CD8-positive, alpha-beta memory T cell (primary cell): ENCODE data around the gene CCR4. TPM values are rescaled to one million over a fixed set of nuclear protein-coding genes. Genes with fewer than 3 reads are reported as not detected.
"Not testable (repeated sequence)": the region's sequence is repeated elsewhere in the genome, so short reads cannot be mapped to it uniquely, and the experiment has no call there.

Experiments used
- CTCF ChIA-PET: fragments of 350-600 bp; sonication (Branson Sonifier 250); formaldehyde crosslinking; loops from one replicate; lab custom pipeline; 2021; ENCODE audit warnings: antibody characterized with exemption; lab: Charles Lee
- POLR2A ChIA-PET: fragments of 350-600 bp; sonication (Branson Sonifier 250); formaldehyde crosslinking; loops from one replicate; lab custom pipeline; 2021; ENCODE audit warnings: antibody characterized with exemption; lab: Charles Lee
- DNase-seq, 5 donors: peaks; one replicate each; pipeline versions ENCODE4 v3.0.0 to v3.0.0-alpha.2; 2020 to 2022; ENCODE audit warnings: mixed read lengths in 1 of 5
- H3K27ac ChIP-seq: one replicate; pipeline ENCODE4 v1.7.0; 2013; ENCODE audit warnings: low read depth, mild to moderate bottlenecking, low read length, moderate library complexity
- H3K27me3 ChIP-seq: 2 replicates; pipeline ENCODE4 v1.7.0; 2013; ENCODE audit warnings: low read length, mild to moderate bottlenecking; ENCODE audit not compliant: insufficient read depth, poor library complexity, severe bottlenecking
- H3K36me3 ChIP-seq: 2 replicates; pipeline ENCODE4 v1.7.0; 2013; ENCODE audit warnings: mild to moderate bottlenecking, low read length, moderate library complexity; ENCODE audit not compliant: insufficient read depth
- H3K4me1 ChIP-seq: 2 replicates; pipeline ENCODE4 v1.7.0; 2013; ENCODE audit warnings: mild to moderate bottlenecking, low read length, moderate library complexity; ENCODE audit not compliant: insufficient read depth
- H3K4me3 ChIP-seq: 2 replicates; pipeline ENCODE4 v1.7.0; 2013; ENCODE audit warnings: mild to moderate bottlenecking, low read length
- H3K9me3 ChIP-seq: 2 replicates; pipeline ENCODE4 v1.7.0; 2013; ENCODE audit warnings: mild to moderate bottlenecking, low read length
- H3K27ac Mint-ChIP-seq, 8 donors: one replicate each; pipeline ENCODE4 v1.8.0; 2020 to 2021; ENCODE audit warnings: mixed read lengths in 8 of 8, mild to moderate bottlenecking in 6 of 8, inconsistent platforms in 3 of 8, moderate library complexity in 3 of 8
- H3K27me3 Mint-ChIP-seq, 2 donors: one replicate each; pipeline ENCODE4 v1.8.0; 2020 to 2021; ENCODE audit warnings: mixed read lengths in 2 of 2, mild to moderate bottlenecking in 1 of 2, moderate library complexity in 1 of 2
- H3K36me3 Mint-ChIP-seq, 3 donors: one replicate each; pipeline ENCODE4 v1.8.0; 2020 to 2021; ENCODE audit warnings: mixed read lengths in 3 of 3, inconsistent platforms in 1 of 3, mild to moderate bottlenecking in 1 of 3
- H3K4me1 Mint-ChIP-seq, 3 donors: one replicate each; pipeline ENCODE4 v1.8.0; 2020 to 2021; ENCODE audit warnings: mixed read lengths in 3 of 3, inconsistent platforms in 1 of 3, mild to moderate bottlenecking in 1 of 3
- H3K4me3 Mint-ChIP-seq, 7 donors: one replicate each; pipeline ENCODE4 v1.8.0; 2020 to 2021; ENCODE audit warnings: mixed read lengths in 7 of 7, mild to moderate bottlenecking in 6 of 7, moderate library complexity in 4 of 7, inconsistent platforms in 2 of 7
- H3K9me3 Mint-ChIP-seq, 5 donors: one replicate each; pipeline ENCODE4 v1.8.0; 2020 to 2022; ENCODE audit warnings: mixed read lengths in 5 of 5, mild to moderate bottlenecking in 3 of 5, moderate library complexity in 2 of 5, inconsistent platforms in 1 of 5
- polyA plus RNA-seq: library from polyadenylated mRNA; unstranded; fragments of 300-500 nt; fragmentation: Illumina TruSeq; gene quantifications from one replicate; pipeline ENCODE4 v1.2.3, GENCODE V29; 2021
- total RNA-seq, 2 experiments: library from RNA; stranded (reverse); gene quantifications; one replicate each; pipeline ENCODE4 v1.2.3, GENCODE V29; 2021

CCR4 gene
- total and polyA plus RNA-seq, 3 experiments from 2014 or later: 10.0 to 113 (median 113) TPM

- H3K4me3 Mint-ChIP-seq, H3K9me3 Mint-ChIP-seq, H3K27ac ChIP-seq, POLR2A ChIA-PET, H3K4me3 ChIP-seq, H3K27me3 ChIP-seq, H3K27ac Mint-ChIP-seq, H3K36me3 ChIP-seq, CTCF ChIA-PET, H3K4me1 ChIP-seq, H3K9me3 ChIP-seq, H3K27me3 Mint-ChIP-seq, H3K36me3 Mint-ChIP-seq: not testable (repeated sequence)
- peaks cover 9 to 28% (median 26%) of the 10 kb centered on the region in 3 donors for H3K4me1 Mint-ChIP-seq
- DNase-seq: peak in 2 of 5 donors; percentile 27 to 52
Measured at GRCh38 chr3:32945598-32945997, 5.8 kb upstream of the CCR4 start.

- CTCF ChIA-PET: interaction anchor here (0.7 to 5.6 kb wide), 17 partner anchors 25 to 425 kb away, joined by 3 to 125 read pairs (median 4); no protein-coding TSS in a partner anchor
- POLR2A ChIA-PET: no interaction called here
Measured at GRCh38 chr3:32946973-32947788, 4.3 kb upstream of the CCR4 start.

GRCh38 chr3:32947789-32948238 lies 3.6 kb upstream of the CCR4 start:
- Mint-ChIP-seq H3K27me3 (no peaks in the 10 kb centered on the region), H3K4me3 (peak overlapping the region in 1 of 7 donors; percentile 57), H3K4me1 (peaks cover 21 to 47% (median 46%) of the 10 kb centered on the region in 3 donors), H3K27ac (peak overlapping the region in 3 of 8 donors; percentile 23 to 38 (median 32)), H3K36me3 (peaks cover 0 to 7% (median 0%) of the 10 kb centered on the region in 3 donors), H3K9me3 (no peaks in the 10 kb centered on the region)
- no peak overlapping the region for H3K4me3 ChIP-seq
- ChIA-PET CTCF (interaction anchor here (0.5 to 5.6 kb wide), 19 partner anchors 14 to 424 kb away, joined by 3 to 125 read pairs (median 4); no protein-coding TSS in a partner anchor), POLR2A (interaction anchor here (0.6 kb wide), 1 partner anchor 21 kb away, joined by 3 read pairs; no protein-coding TSS in a partner anchor)
- H3K27ac ChIP-seq: no peak overlapping the region
- no peaks in the 10 kb centered on the region for H3K9me3 ChIP-seq
- H3K27me3 ChIP-seq: no peaks in the 10 kb centered on the region
- H3K36me3 ChIP-seq: no peaks in the 10 kb centered on the region
- peak; percentile 69 to 90 (median 83) for DNase-seq
- peaks cover 21% of the 10 kb centered on the region for H3K4me1 ChIP-seq

More at GRCh38 chr3:32946973-32947788, 4.3 kb upstream of the CCR4 start:
- Histone ChIP-seq H3K36me3 (no peaks in the 10 kb centered on the region), H3K27ac (no peak overlapping the region), H3K4me3 (no peak overlapping the region), H3K27me3 (no peaks in the 10 kb centered on the region), H3K4me1 (peaks cover 21% of the 10 kb centered on the region), H3K9me3 (no peaks in the 10 kb centered on the region)
- H3K4me3 Mint-ChIP-seq: no peak overlapping the region
- peaks cover 0 to 3% (median 0%) of the 10 kb centered on the region in 3 donors for H3K36me3 Mint-ChIP-seq
- H3K4me1 Mint-ChIP-seq: peaks cover 21 to 41% (median 41%) of the 10 kb centered on the region in 3 donors
- H3K27ac Mint-ChIP-seq: peak overlapping the region in 1 of 8 donors; percentile 32
- no peak for DNase-seq
- no peaks in the 10 kb centered on the region for H3K27me3 Mint-ChIP-seq
- H3K9me3 Mint-ChIP-seq: no peaks in the 10 kb centered on the region

GRCh38 chr3:32948625-32949445 lies 2.6 kb upstream of the CCR4 start:
- no peaks in the 10 kb centered on the region for H3K27me3 Mint-ChIP-seq
- POLR2A ChIA-PET: no interaction called here
- H3K27ac ChIP-seq: no peak overlapping the region

GRCh38 chr3:32950516-32950915 lies 928 bp upstream of the CCR4 start:
- Histone ChIP-seq H3K27me3 (no peaks in the 10 kb centered on the region), H3K4me3 (no peak overlapping the region), H3K36me3 (no peaks in the 10 kb centered on the region), H3K27ac (no peak overlapping the region), H3K9me3 (no peaks in the 10 kb centered on the region), H3K4me1 (peaks cover 21% of the 10 kb centered on the region)
- H3K4me3 Mint-ChIP-seq: peak overlapping the region in 4 of 7 donors; percentile 10 to 55 (median 14)
- POLR2A ChIA-PET: no interaction called here
- no peaks in the 10 kb centered on the region for H3K27me3 Mint-ChIP-seq
- H3K36me3 Mint-ChIP-seq: peaks cover 0 to 27% (median 9%) of the 10 kb centered on the region in 3 donors
- CTCF ChIA-PET: interaction anchor here (1.0 to 5.6 kb wide), 6 partner anchors 39 to 422 kb away, joined by 3 to 125 read pairs (median 4); no protein-coding TSS in a partner anchor
- peak overlapping the region in 4 of 8 donors; percentile 40 to 82 (median 57) for H3K27ac Mint-ChIP-seq
- no peaks in the 10 kb centered on the region for H3K9me3 Mint-ChIP-seq
- H3K4me1 Mint-ChIP-seq: peaks cover 36 to 69% (median 66%) of the 10 kb centered on the region in 3 donors
- no peak for DNase-seq

More at GRCh38 chr3:32948625-32949445, 2.6 kb upstream of the CCR4 start:
- Histone ChIP-seq H3K9me3 (no peaks in the 10 kb centered on the region), H3K27me3 (no peaks in the 10 kb centered on the region), H3K36me3 (no peaks in the 10 kb centered on the region), H3K4me1 (peaks cover 21% of the 10 kb centered on the region), H3K4me3 (no peak overlapping the region)
- H3K27ac Mint-ChIP-seq: peak overlapping the region in 1 of 8 donors; percentile 25
- no peak for DNase-seq
- H3K9me3 Mint-ChIP-seq: no peaks in the 10 kb centered on the region
- H3K36me3 Mint-ChIP-seq: peaks cover 0 to 15% (median under 1%) of the 10 kb centered on the region in 3 donors
- peak overlapping the region in 1 of 7 donors; percentile 19 for H3K4me3 Mint-ChIP-seq
- peaks cover 25 to 57% (median 55%) of the 10 kb centered on the region in 3 donors for H3K4me1 Mint-ChIP-seq
- CTCF ChIA-PET: interaction anchor here (0.7 to 5.6 kb wide), 11 partner anchors 37 to 838 kb away, joined by 3 to 125 read pairs (median 5); no protein-coding TSS in a partner anchor

- peaks cover 36 to 78% (median 71%) of the 10 kb centered on the region in 3 donors for H3K4me1 Mint-ChIP-seq
- no peaks in the 10 kb centered on the region for H3K9me3 ChIP-seq
- no peak overlapping the region for H3K27ac ChIP-seq
- no peaks in the 10 kb centered on the region for H3K27me3 ChIP-seq
- ChIA-PET POLR2A (no interaction called here), CTCF (interaction anchor here (1.1 kb wide), 1 partner anchor 78 kb away, joined by 3 read pairs; no protein-coding TSS in a partner anchor)
- H3K27me3 Mint-ChIP-seq: no peaks in the 10 kb centered on the region
- H3K4me1 ChIP-seq: peaks cover 21% of the 10 kb centered on the region
- no peaks in the 10 kb centered on the region for H3K9me3 Mint-ChIP-seq
- peaks cover 0 to 32% (median 10%) of the 10 kb centered on the region in 3 donors for H3K36me3 Mint-ChIP-seq
- H3K4me3 ChIP-seq: no peak overlapping the region
- H3K4me3 Mint-ChIP-seq: peak overlapping the region; percentile 81 to 97 (median 90)
- DNase-seq: no peak
- no peaks in the 10 kb centered on the region for H3K36me3 ChIP-seq
- peak overlapping the region; percentile 36 to 96 (median 84) for H3K27ac Mint-ChIP-seq
Measured at GRCh38 chr3:32952369-32953077, 1.1 kb downstream of the CCR4 start.

- H3K4me3 Mint-ChIP-seq: peak overlapping the region; percentile 81 to 97 (median 90)
- H3K36me3 Mint-ChIP-seq: peaks cover 0 to 35% (median 12%) of the 10 kb centered on the region in 3 donors
- POLR2A ChIA-PET: no interaction called here
- H3K27me3 Mint-ChIP-seq: no peaks in the 10 kb centered on the region
- peak overlapping the region in 2 of 8 donors; percentile 70 to 81 for H3K27ac Mint-ChIP-seq
- CTCF ChIA-PET: interaction anchor here (1.9 kb wide), 1 partner anchor 120 kb away, joined by 7 read pairs; no protein-coding TSS in a partner anchor
- peaks cover 33 to 79% (median 68%) of the 10 kb centered on the region in 3 donors for H3K4me1 Mint-ChIP-seq
- no peak for DNase-seq
- Histone ChIP-seq H3K4me1 (peaks cover 14% of the 10 kb centered on the region), H3K4me3 (no peak overlapping the region), H3K27ac (no peak overlapping the region), H3K27me3 (no peaks in the 10 kb centered on the region), H3K36me3 (no peaks in the 10 kb centered on the region), H3K9me3 (no peaks in the 10 kb centered on the region)
- H3K9me3 Mint-ChIP-seq: no peaks in the 10 kb centered on the region
Measured at GRCh38 chr3:32954506-32954905, 3.1 kb downstream of the CCR4 start.
